ENCODE results near the gene ZNF763.
"Not testable (repeated sequence)": the region's sequence is repeated elsewhere in the genome, so short reads cannot be mapped to it uniquely, and the experiment has no call there.

ZNF763 gene

DNA sequence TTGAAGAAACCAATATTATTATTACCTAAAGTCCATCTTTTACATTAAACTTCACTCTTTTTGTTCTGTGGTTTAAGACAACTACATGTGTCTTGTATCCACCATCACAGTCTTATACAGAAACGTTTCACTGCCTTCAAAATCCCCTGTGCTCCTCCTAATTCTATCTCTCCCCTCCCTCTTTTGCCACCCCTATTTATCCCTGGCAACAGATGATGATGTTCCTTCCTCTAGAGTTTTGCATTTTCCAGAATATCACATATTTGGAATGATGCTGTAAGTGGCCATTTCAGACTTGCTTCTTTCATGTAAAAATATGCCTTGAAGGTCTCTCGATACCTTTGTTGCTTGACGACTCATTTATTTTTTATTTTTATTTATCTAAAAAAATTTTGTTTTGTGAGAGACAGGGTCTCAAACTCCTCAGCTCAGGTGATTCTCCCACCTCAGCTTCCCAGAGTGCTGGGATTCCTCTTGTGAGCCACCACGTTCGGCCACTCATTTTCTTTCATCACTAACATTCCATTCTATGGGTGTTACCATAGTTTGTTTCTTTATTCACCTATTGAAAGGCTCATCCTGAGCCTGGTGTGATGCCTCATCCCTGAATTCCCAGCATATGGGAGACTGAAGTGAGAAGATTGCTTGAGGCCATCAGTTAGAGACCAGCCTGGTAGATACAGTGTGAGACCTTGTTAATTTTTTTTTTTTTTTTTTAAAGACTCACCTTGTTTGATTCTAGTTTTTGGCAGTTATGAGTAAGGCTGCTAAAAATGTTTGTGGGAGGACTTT is 8.4 kb downstream of the ZNF763 start:
- no peak for DNase-seq

DNA sequence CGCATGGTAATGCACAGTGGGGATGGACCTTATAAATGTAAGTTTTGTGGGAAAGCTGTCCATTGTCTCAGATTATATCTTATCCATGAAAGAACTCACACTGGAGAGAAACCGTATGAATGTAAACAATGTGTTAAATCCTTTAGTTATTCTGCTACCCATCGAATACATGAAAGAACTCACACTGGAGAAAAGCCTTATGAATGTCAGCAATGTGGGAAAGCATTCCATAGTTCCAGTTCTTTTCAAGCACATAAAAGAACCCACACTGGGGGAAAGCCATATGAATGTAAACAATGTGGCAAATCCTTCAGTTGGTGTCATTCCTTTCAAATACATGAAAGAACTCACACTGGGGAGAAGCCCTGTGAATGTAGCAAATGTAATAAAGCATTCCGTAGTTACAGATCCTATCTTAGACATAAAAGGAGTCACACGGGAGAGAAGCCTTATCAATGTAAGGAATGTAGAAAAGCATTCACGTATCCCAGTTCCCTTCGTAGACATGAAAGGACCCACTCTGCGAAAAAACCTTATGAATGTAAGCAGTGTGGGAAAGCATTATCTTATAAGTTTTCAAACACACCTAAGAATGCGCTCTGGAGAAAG is 13.8 kb downstream of the ZNF763 start:
- DNase-seq = no peak

DNA sequence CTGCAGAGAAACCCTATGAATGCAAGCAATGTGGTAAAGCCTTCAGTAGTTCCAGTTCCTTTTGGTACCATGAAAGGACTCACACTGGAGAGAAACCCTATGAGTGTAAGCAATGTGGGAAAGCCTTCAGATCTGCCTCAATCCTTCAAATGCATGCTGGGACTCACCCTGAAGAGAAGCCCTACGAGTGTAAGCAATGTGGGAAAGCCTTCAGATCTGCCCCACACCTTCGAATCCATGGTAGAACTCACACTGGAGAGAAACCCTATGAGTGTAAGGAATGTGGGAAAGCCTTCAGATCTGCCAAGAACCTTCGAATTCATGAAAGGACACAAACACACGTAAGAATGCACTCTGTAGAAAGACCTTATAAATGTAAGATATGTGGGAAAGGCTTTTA is 14.7 kb downstream of the ZNF763 start:
- DNase-seq = no peak

- no peak for DNase-seq
Observed at GRCh38 chr19:11982526-11982925, 17.7 kb downstream of the ZNF763 start.

GRCh38 chr19:11984986-11985385 is 20.1 kb downstream of the ZNF763 start:
- DNase-seq = no peak

- DNase-seq = no peak
Observed at GRCh38 chr19:11986754-11987153, 21.9 kb downstream of the ZNF763 start.

GRCh38 chr19:11987405-11988281 is 22.8 kb downstream of the ZNF763 start:
- peak; percentile 91 for DNase-seq

- DNase-seq = no peak
Observed at GRCh38 chr19:11989112-11989456, 24.2 kb downstream of the ZNF763 start.

- DNase-seq = not testable (repeated sequence)
Observed at GRCh38 chr19:11991921-11992320, 27.1 kb downstream of the ZNF763 start.

DNA sequence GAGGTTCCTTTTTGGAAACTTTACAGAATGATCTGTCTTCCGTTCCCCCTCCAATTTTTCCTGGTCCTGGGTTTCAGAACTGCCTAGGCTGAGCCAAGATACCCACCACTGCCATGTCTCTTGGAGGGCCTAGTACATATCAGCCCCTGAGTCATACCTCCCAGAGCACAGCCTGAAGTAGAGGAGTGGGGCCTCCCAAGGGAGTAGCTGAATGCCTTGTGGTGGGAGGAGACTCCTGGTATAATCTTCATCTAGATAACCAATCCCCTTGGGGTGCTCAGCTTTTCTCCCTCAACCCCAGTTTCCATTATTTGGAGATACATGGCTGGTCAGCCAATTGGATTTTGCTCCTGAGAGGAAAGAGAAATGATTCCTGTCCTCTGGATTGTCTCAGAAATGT is 30.3 kb downstream of the ZNF763 start:
- DNase-seq = peak; percentile 26

GRCh38 chr19:12000152-12000981 is 35.5 kb downstream of the ZNF763 start:
- peak; percentile 42 for DNase-seq

- DNase-seq = no peak
Observed at GRCh38 chr19:12015015-12015752, 50.3 kb downstream of the ZNF763 start.

DNA sequence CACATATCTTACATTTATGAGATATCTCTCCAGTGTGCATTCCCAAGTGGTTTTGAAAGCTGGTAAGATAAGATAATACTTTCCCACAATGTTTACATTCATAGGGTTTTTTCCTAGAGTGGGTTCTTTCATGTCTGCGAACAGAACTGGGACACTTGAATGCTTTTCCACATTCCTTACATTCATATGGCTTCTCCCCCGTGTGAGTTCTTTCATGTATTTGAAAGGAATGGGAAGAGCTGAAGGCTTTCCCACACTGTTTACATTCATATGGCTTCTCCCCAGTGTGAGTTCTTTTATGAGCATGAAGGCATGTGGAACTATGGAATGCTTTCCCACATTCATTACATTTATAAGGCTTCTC is 50.9 kb downstream of the ZNF763 start:
- no peak for DNase-seq
